HG03025 (cell line): ENCODE data around the gene BCAS1.

Source experiments
- ATAC-seq: cut with Tn5 transposase; IDR thresholded peaks from one replicate; pipeline ENCODE4 v1.9.1; 2021; ENCODE audit warnings: mild to moderate bottlenecking, moderate library complexity; ENCODE audit not compliant: unreplicated experiment, low FRiP score

The BCAS1 gene

DNA sequence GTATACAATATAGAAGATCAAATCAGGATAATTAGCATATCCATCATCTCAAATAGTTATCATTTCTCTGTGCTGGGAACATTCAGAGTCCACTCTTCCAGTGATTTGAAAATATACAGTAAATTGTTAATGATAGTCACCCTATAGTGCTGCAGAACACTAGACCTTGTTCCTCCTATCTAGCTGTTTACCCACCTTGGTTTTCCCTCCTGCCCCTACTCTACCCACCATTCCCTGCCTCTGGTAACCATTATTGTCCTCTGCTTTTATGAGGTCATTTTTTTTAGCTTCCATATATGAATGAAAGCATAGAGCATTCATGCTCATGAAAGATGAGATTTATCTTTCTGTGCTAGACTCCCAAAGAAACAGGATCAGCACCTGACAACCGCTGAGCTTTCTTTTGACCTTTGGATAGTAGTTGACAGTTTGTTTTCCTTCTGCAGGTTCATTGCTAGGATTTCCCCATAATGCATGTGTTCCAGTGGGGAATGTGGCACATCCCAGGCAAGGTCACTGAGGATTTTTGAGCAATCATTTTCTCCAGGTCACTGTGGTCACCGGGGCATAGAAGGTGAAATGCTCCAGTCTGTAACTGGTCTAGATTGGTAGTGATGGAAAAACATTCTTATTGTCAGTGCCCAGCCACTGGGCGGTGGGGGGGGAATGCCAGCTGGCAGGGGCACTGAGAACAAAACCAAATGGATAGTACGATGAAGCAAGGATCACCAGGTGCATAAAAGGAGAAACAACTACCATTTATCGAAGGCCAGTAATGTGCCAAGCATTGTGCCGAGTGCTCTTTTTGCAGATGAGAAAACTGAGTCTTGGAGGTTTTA is 33.6 kb upstream of the BCAS1 start:
- no peak for ATAC-seq

DNA sequence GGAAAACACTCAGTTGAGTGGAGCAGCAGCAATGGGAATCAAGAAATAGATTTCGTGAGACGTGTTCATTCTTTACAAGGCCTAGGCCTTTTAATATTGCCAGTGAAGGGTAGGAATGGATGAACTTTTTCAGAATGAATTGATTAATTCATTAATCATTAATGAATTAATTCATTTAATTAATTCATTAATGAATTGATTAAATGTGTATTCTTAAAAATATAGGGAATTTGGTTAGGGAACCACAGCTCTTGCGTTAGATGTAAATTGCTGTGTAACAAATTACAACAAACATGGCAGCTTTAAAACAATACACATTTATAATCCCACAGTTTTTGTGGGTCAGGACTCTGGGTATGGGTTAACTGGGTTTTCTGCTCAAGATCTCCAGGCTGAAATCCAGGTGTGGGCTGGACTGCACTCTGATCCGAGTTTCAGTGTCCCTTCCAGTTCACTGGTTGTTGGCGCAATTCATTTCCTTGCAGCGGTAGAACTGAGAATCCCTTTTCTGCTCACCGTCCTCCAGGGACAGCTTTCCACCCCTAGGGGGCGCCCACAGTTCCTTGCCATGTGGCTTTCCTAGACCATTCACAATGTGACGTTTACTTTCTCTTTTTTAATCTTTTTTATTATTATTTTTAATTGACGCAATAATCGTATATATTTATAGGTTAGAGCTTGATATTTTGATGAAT is 32.8 kb upstream of the BCAS1 start:
- peak; percentile 75 for ATAC-seq

DNA sequence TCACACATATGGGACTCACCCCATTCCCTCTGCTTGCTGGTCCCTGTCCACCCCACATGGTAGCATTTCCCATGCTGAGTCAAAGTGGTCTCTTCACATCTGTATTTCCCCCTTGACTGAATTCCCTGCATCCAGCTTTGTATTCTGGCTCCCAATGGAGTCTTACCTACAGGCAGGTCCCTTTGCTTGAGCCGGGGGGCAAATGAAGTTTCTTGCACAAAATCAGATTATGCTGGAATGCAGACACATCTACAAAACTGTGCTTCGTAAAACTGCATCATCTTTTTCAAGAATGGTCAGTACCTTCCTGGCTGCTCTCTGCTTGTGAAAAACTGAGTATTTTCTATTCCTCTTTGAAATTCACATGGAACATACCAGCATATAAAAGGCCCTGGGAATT is 32.1 kb upstream of the BCAS1 start:
- ATAC-seq = no peak

DNA sequence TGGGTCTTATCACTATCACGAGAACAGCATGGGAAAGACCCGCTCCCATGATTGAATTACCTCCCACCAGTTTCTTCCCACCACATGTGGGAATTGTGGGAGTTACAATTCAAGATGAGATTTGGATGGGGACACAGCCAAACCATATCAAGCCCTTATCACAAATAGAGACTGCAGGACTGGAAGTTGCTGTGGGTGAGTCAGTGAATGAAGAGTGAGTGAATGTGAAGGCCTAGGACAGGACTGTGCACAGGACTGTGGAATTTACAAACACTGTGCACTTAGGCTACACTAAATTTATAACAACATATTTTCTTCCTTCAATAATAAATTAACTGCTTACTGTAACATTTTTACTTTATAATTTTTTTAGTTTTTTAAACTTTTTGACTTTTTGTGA is 30.2 kb upstream of the BCAS1 start:
- ATAC-seq = no peak

DNA sequence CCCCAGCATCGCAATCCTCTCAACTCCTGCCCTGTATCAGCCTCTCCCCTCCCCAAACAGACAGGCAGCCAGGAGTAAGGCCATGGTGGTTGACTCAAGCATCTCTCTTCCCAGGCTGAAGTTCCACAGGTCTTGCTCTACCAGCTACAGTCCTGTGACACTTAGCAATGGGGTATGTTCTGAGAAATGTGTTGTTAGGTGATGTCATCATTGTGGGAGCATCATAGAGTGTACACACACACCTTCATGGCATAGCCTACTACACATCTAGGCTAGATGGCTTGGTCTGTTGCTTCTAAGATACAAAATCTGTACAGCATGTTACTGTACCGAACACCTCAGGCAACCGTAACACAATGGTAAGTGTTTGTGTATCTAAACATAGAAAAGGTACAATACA is 29.5 kb upstream of the BCAS1 start:
- ATAC-seq = no peak

DNA sequence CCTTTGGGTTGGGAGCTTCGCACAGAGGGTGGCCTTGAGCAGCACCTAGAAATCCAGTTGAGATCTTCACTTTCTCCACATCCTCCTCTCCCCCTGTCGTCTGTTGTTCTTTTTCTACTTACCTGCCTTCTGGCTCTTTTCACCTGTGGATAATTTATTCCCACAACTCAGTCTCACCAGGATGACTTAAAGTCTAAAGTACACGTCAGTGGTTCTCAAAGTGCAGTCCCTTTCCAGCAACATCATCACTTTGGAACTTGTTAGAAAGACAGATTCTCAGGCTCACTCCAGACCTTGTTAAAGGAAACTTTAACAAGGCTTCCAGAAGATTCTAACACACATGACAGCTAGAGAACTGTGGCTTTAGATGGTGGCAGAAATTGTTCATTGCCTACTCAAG is 27.7 kb upstream of the BCAS1 start:
- no peak for ATAC-seq

DNA sequence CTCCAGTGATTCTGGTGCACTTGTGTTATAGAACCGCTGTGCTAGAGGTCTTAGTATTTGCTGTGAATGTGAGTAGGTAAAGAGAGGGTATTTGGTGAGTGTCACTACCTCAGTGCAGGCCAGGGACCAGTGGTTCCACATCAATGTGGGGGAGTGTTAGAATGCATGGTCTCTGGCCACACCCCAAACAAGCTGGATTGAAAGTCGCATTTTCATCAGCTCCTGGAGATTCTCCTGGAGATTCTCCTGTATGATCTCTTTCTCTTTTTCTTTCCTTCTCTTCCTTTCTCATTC is 26.8 kb upstream of the BCAS1 start:
- no peak for ATAC-seq

DNA sequence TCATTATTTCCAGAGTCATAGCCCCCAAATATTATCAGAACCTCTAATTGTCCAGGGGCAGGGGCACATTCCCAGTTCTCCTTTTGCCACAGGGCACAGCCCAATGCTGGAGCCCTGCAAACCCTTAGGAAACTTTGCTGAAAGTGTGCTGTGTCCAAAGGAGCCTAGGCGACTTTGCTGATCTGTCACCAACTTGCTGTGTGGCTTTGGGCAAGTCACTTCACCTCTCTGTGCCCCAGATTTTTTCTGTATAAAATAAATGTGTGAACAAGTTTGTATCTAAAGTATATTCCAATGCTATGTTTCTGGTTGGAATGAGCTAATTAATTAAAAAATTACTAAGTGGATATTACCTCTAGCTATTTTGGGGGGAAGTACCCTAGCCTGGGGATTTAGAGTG is 25.4 kb upstream of the BCAS1 start:
- ATAC-seq = no peak

DNA sequence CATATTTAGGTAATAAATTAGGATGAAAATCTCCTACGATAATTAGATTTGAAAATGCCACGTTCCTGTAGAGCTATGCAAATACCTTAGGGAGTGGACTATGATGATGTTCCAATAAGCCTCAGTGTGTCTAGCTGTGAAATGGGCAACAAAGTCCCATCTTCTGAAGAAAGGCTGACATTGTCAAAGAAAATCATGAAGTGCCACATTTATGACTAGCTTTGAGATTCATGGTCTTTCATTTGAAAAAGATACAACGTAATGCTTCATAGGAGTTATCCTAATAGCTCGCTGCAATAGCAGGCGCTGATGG is 23.8 kb upstream of the BCAS1 start:
- no peak for ATAC-seq

DNA sequence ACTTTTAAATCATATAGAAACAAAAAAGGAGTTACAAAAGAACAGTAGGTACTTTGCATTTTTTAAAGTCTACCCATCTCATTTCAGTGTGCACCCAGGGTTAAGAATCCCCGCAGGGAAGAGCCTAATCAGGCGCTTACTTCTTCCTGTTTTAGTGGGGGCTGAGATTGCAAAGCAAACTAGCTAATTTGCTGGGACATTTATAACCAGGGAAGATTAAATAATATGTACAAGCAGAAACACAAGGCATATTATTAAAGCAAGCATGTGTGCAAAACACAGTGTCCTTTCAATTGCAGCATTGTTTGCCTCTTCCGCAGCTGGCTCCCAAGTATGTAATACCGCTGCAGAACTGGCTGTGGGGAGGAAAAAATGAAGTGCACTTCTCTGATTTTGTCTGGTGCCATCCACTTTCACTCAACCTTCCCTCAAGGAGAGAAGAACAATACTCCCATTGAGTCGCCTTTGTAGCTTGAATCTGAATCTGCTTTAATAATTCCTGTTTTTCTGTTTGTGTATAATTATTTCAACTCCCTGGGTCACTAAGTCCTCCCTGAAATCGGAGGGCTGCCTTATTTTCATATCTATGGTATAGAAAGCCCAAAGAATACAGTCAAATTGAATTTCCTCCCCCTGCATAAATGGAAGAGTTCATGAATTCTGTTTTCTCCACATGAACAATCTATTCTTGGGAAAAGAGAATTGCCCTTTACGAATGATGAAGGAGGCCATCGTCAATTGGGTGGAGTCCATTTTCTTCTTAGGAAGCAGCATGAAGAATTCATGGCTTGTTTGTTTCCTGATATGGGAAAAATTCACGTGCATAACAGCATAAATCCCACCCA is 23.3 kb upstream of the BCAS1 start:
- no peak for ATAC-seq

DNA sequence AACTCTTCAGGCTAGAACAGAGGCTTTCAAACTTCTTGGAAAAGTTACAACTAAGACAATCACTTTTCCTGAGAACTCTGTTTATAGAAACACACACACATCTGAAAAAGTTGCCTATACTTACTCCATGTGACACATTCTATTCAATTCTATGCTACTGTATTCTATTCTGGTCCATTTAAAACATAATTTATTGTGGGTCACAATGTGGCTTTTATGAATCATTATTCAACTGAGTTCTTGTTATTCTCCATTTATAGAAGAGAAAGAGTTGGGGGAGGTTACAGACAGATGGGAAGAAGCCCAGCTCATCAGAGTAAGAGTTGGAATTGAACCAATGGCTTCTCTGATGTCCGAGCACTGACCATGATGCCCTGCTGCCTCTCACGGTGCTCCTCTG is 21.6 kb upstream of the BCAS1 start:
- ATAC-seq = no peak

DNA sequence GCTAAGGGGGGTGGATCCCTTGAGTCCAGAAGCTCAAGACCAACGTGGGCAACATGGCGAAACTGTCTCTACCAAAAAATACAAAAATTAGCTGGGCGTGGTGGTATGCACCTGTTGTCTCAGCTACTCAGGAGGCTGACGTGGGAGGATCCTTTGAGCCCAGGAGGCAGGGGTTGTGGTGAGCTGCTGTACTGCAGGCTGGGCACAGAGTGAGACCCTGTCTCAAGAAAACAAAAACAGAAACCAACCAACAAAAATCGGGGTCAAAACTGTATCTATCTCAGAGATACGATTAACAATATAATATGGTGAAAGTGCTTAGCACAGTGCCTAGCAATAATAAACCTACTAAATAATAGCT is 20.7 kb upstream of the BCAS1 start:
- no peak for ATAC-seq

DNA sequence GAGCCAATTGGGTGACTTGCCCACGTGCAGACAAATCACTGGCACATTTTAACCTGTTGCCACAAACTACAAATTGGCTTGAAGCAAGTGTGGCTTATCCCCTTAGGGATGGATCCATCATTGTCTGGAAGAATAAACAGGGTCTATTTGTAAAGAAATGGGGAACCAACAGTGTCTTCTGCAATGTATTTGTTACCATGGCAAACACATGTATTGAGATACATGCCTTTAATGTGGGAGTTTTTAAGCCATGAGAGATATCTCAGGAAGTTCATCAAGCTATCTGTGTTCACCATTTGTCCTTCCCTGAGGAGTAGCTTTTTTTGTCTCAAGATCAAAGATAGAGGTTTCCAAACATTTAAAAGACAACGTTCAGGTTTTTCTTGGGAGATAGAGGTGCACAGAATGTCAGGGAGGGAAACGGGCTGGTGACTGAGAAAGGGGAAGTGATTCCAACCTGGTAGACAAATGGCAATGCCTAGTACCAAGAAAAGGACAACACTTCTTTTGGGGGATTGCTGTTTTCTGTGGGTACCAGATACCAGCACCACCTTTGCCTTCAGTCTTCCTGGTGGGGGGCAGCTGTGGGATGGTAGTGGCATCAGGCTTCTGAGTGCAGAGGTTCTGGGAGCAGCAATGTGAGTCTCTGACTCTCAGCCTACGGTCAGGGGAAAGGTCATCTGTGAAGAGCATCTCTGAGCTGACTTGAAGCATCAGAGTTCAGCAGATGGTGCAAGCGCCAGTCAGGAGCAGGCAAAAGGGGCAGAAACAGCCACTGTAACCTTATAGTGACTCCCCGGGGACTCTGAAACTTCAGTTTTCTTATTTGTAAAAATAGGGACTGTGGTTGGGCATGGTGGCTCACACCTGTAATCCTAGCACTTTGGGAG is 20.1 kb upstream of the BCAS1 start:
- no peak for ATAC-seq

DNA sequence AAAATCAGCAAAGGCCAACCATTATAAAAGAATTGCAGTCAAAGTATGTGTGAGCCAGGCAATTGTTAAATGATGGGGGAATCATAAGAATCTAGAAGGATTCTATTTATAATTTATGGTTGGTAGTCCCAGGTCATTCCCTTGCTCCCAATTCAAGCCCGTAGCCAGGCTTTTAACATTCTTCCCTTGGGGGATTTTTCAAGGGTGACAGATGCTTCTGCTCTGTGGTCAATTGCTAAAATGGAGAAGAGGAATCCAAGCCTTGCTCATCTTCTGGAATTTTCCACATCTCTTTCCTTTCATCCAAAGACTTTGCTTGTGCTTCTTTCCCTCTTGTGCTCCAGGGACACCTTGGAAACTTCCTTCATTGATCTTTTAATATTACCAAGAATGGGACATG is 18.0 kb upstream of the BCAS1 start:
- ATAC-seq = no peak

DNA sequence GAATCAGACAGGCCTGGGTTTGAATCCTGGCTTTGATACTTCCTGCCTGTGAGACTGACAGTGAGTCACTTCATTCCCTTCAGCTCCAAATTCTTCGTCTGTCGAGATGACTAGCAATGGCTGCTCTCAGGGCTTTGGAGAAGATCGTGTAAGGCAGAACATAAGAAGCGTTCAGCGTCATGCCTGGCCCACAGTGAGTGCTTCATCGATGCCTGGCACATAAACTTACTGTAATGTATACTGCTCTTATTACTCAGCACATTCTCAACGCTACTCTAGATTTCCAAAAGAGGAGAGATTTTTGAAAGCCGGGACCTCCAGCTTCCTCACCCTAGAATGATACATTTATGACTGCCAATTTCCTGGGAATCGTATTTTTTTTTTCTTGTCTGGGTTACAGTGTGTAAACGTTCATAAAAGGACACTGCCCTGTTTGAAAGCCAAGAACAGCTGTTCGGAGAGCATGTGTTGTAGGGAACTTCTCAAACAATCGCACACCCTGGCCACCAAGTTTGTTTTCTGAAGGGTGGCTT is 16.2 kb upstream of the BCAS1 start:
- ATAC-seq = no peak

DNA sequence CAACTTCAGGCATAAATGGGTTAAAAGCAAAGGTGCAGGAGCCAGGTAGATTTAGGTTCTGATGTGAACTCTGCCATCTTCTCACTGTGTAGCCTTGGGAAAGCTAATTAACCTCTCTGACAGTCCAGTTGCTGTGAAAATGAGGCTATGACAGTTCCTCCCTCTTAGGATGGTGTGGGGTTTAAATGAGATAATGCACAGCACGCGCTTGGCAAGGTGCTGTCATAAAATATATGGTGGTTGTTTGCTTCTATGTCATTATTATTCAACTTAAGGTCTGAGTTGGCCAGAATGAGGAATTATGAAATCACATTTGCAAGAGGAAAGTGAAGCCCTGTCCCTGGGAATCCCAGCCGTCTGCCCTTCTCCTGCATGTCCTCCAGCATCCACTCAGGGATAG is 15.5 kb upstream of the BCAS1 start:
- ATAC-seq = no peak

DNA sequence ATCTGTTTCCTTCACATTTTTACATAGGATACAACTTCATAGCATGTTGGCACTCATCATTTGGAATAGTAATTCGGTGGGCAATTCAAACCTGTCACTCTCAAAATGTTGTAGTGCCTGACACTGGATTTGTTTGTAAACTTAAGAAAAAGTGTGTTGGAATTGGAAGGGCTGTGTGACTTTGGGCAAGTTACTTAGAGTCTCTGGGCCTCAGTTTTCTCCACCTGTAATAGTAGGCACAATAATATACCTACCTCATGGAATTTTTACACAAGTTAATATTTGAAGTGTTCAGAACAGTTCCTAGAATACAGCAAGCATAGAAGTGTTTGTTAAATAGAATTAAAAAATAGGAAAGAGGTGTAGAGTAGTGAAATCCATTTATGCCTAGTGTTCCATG is 15.0 kb upstream of the BCAS1 start:
- ATAC-seq = no peak

DNA sequence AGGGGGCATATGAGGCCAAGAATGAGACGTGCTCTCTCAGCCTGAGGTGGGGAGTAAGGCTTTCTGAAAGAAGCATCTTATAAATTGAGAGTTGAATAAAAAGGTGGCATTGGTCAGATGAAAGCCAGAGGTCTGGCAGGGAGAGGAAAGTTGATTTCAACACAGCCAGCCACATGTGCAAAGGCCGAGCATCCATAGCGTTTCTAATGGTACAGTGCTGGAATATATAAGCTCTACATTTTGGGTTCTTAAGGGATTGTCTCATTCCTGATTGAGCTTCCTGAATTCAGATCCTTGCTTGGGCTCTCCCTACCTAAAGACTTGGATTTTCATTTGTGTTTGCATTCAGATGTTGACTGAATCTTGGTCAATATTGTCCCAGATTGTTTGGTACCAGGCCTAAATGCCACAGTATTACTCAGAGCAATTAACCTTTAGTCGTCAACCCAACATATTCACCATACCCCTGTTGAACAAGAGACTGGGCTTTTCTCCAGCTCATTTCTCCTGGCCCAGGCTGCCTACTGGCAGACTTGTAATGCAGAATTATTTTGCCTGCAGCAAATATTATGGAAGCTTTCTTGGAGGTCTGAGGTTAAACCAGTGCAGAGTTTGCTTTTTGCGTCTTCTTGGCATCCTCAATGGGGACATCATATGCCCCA is 14.5 kb upstream of the BCAS1 start:
- no peak for ATAC-seq

DNA sequence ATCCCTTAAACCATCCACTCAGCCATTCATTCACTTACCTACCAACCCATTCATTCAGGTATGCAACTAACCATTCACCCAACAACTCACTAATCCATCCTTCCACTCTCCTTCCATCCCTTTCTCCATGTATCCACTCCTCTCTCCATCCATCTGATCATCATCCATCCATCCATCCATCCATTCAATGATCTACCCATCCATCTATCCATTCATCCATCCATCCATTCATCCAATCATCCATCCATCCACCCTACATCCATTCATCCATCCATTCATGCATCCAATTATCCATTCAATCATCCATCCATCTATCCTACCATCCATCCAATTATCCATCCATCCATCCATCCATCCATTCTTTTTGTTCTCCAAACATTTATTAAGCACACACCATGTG is 13.8 kb upstream of the BCAS1 start:
- no peak for ATAC-seq

DNA sequence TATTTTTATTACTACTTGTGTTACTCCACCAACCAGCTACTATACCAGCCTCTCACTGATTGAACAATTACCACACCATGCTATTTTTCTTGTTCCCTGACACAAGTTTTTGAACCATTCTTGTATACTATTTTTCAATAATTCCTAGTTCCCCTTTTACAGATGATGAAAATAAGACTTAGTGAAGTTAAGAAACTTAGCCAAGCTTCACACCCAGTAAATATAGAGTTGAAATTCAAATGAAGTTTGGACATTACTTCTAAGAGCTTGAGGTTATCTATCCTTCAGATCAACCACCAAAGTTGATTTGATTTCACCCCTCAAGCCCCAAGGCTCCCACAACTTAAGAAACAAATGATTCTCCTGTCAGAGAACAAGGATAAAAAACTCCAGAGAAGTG is 13.1 kb upstream of the BCAS1 start:
- peak; percentile 50 for ATAC-seq
